ENCODE results near the gene SGSH.

SGSH gene

DNA sequence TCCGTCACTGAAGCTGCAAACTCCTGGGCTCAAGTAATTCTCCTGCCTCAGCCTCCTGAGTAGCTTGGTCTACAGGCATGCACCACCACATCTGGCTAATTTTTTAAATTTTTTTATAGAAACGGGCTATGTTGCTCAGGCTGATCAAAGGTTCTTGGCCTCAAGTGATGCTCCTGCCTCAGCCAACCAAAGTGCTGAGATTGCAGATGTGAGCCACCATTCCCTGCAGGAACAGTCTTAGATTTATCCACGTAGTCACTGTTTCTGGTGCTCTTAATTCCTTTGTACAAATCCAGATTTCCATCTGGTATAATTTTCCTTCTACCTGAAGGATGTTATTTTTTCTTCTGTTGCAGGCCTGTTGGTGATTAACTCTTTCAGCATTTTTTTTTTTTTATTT lies 13.1 kb upstream of the SGSH start (continued):
- no peak for TF ChIP-seq ZNF23 (tag by site-specific recombination; IDR thresholded peaks at IDR 0.05; ENCODE audit: borderline replicate concordance)
- TF ChIP-seq ZNF248 (tag by site-specific recombination; IDR thresholded peaks at IDR 0.05) = no peak
- TF ChIP-seq ZNF624 (tag by site-specific recombination; IDR thresholded peaks at IDR 0.05) = no peak

DNA sequence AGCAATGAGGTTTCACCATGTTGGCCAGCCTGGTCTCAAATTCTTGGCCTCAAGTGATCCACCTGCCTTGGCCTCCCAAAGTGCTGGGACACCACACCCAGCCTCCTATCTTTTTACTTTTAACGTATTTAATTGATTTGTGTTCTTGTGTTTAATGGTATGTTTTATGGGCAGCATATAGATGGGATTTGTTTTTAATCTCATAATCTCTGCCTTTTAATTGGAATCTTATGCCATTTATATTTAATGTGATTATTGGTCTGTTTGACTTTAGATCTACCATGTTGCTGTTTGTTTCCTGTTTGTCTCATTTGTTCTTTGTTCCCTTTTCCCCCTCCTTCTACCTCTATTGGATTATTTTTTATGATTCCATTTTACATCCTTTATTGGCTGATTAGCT lies 12.3 kb upstream of the SGSH start:
- H3K36me3 ChIP-seq (ENCODE audit: control insufficient read depth in 2 of 2, insufficient read depth in 1 of 2, low read length in 2 of 2) = peaks cover 24 to 70% of the 10 kb centered on the region in 2 experiments
- H3K9me3 ChIP-seq (ENCODE audit: control insufficient read depth, insufficient read depth, low read depth, low read length) = no peaks in the 10 kb centered on the region
- ChIA-PET CTCF (no interaction called here), POLR2A (no interaction called here)
- H3K4me1 ChIP-seq (ENCODE audit: control insufficient read depth, insufficient read depth, low read length) = no peaks in the 10 kb centered on the region
- H3K27ac ChIP-seq (ENCODE audit: extremely low read depth, low read depth, low read length) = no peak overlapping the region
- H3K4me3 ChIP-seq (ENCODE audit: low read depth, low read length) = no peak overlapping the region
- TF ChIP-seq FEZF1 (tag by site-specific recombination; IDR thresholded peaks at IDR 0.05) = no peak
- TF ChIP-seq SP7 (tag by site-specific recombination; IDR thresholded peaks at IDR 0.05) = no peak
- TF ChIP-seq MYNN (tag by site-specific recombination; IDR thresholded peaks at IDR 0.05; ENCODE audit: borderline replicate concordance) = no peak
- no peak for TF ChIP-seq ZNF473 (tag by site-specific recombination; IDR thresholded peaks at IDR 0.05)
- TF ChIP-seq ZNF843 (tag by site-specific recombination; IDR thresholded peaks at IDR 0.05) = no peak
- no peak for TF ChIP-seq ZBTB20 (tag by site-specific recombination; IDR thresholded peaks at IDR 0.05)
- TF ChIP-seq ZNF138 (tag by site-specific recombination; IDR thresholded peaks at IDR 0.05; ENCODE audit: borderline replicate concordance) = no peak
- TF ChIP-seq ZNF677 (tag by site-specific recombination; IDR thresholded peaks at IDR 0.05) = no peak
- TF ChIP-seq, protein P1, sequence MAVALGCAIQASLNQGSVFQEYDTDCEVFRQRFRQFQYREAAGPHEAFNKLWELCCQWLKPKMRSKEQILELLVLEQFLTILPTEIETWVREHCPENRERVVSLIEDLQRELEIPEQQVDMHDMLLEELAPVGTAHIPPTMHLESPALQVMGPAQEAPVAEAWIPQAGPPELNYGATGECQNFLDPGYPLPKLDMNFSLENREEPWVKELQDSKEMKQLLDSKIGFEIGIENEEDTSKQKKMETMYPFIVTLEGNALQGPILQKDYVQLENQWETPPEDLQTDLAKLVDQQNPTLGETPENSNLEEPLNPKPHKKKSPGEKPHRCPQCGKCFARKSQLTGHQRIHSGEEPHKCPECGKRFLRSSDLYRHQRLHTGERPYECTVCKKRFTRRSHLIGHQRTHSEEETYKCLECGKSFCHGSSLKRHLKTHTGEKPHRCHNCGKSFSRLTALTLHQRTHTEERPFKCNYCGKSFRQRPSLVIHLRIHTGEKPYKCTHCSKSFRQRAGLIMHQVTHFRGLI (tag by site-specific recombination; IDR thresholded peaks at IDR 0.05) = no peak
- TF ChIP-seq ZNF558 (tag by site-specific recombination; IDR thresholded peaks at IDR 0.05) = no peak
- TF ChIP-seq ZNF837 (tag by site-specific recombination; IDR thresholded peaks at IDR 0.05) = no peak
- peak; percentile 95 for TF ChIP-seq SETDB1 (IDR thresholded peaks at IDR 0.05; ENCODE audit: insufficient read length, low read length)
- no peak for TF ChIP-seq ZNF600 (tag by site-specific recombination; IDR thresholded peaks at IDR 0.05)
- TF ChIP-seq, protein P2, sequence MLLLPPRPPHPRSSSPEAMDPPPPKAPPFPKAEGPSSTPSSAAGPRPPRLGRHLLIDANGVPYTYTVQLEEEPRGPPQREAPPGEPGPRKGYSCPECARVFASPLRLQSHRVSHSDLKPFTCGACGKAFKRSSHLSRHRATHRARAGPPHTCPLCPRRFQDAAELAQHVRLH (tag by site-specific recombination; IDR thresholded peaks at IDR 0.05) = peak; percentile 62; the same call in 1 of the 2 replicates
- TF ChIP-seq, protein P3, sequence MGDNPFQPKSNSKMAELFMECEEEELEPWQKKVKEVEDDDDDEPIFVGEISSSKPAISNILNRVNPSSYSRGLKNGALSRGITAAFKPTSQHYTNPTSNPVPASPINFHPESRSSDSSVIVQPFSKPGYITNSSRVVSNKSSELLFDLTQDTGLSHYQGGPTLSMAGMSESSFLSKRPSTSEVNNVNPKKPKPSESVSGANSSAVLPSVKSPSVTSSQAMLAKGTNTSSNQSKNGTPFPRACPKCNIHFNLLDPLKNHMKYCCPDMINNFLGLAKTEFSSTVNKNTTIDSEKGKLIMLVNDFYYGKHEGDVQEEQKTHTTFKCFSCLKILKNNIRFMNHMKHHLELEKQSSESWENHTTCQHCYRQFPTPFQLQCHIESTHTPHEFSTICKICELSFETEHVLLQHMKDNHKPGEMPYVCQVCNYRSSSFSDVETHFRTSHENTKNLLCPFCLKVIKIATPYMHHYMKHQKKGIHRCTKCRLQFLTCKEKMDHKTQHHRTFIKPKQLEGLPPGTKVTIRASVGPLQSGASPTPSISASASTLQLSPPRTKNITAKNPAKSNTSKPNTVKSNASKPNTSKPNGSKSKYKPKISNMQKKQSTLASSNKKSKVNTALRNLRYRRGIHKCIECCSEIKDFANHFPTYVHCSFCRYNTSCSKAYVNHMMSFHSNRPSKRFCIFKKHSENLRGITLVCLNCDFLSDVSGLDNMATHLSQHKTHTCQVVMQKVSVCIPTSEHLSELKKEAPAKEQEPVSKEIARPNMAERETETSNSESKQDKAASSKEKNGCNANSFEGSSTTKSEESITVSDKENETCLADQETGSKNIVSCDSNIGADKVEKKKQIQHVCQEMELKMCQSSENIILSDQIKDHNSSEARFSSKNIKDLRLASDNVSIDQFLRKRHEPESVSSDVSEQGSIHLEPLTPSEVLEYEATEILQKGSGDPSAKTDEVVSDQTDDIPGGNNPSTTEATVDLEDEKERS (tag by site-specific recombination; IDR thresholded peaks at IDR 0.05) = peak; percentile 95

DNA sequence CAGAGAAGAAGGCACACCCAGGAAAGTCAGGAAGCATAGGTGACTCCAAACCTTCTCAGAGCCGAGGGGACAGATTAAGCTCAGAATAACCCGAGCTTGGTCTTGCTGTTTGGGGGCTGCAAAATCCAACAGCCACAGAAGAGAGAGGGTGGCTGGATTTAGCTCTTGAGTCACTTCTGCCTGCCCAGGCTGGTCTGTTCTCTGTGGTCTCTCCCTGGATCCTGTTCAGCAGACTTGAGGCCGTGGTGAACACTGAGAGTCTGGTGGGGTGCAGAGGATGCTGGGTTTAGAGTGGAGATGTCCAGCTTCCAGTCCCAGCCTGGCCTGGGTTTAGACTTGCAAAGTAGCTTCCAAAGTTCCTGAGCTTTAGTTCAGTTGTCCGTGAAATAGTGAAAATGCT lies 8.9 kb upstream of the SGSH start:
- Histone ChIP-seq H3K4me3 (ENCODE audit: low read depth, low read length) (no peak overlapping the region), H3K27ac (ENCODE audit: extremely low read depth, low read depth, low read length) (no peak overlapping the region), H3K36me3 (ENCODE audit: control insufficient read depth in 2 of 2, insufficient read depth in 1 of 2, low read length in 2 of 2) (peaks cover 20 to 58% of the 10 kb centered on the region in 2 experiments), H3K4me1 (ENCODE audit: control insufficient read depth, insufficient read depth, low read length) (no peaks in the 10 kb centered on the region), H3K9me3 (ENCODE audit: control insufficient read depth, insufficient read depth, low read depth, low read length) (no peaks in the 10 kb centered on the region)
- CTCF ChIA-PET = no interaction called here
- POLR2A ChIA-PET = no interaction called here
- no peak for TF ChIP-seq SALL2 (tag by site-specific recombination; IDR thresholded peaks at IDR 0.05; ENCODE audit: borderline replicate concordance)

Data from HEK293 (cell line).